Activated CD4-positive, alpha-beta T cell treated with anti-CD3 and anti-CD28 coated beads for 36 hours (primary cell): Measurements from ENCODE around the gene C18orf32. TPM values are rescaled to one million over a fixed set of nuclear protein-coding genes. Genes with fewer than 3 reads are reported as not detected.

Experiments used
- ATAC-seq: fragments of 200-7000 bp; cut with Tn5 transposase; one replicate; pipeline ENCODE4 v1.10.0; 2021; ENCODE audit warnings: mild to moderate bottlenecking, moderate library complexity
- CTCF ChIA-PET: fragments of 350-600 bp; sonication (Branson Sonifier 250); formaldehyde crosslinking; loops from one replicate; lab custom pipeline; 2021; ENCODE audit warnings: antibody characterized with exemption; lab: Charles Lee
- POLR2A ChIA-PET: fragments of 350-600 bp; sonication (Branson Sonifier 250); formaldehyde crosslinking; loops from one replicate; lab custom pipeline; 2021; ENCODE audit warnings: antibody characterized with exemption, inconsistent platforms; lab: Charles Lee
- DNase-seq: peaks from one replicate; pipeline ENCODE4 v3.0.0-alpha.2; 2020
- H3K27ac Mint-ChIP-seq: one replicate; pipeline ENCODE4 v1.8.0; 2021; ENCODE audit warnings: mixed read lengths
- H3K27me3 Mint-ChIP-seq: one replicate; pipeline ENCODE4 v1.8.0; 2021; ENCODE audit warnings: mixed read lengths
- H3K36me3 Mint-ChIP-seq: one replicate; pipeline ENCODE4 v1.8.0; 2021; ENCODE audit warnings: low read depth, mixed read lengths
- H3K4me1 Mint-ChIP-seq: one replicate; pipeline ENCODE4 v1.8.0; 2021; ENCODE audit warnings: mixed read lengths
- H3K4me3 Mint-ChIP-seq: one replicate; pipeline ENCODE4 v1.8.0; 2021; ENCODE audit warnings: mild to moderate bottlenecking, moderate library complexity, mixed read lengths
- H3K9me3 Mint-ChIP-seq: one replicate; pipeline ENCODE4 v1.8.0; 2021; ENCODE audit warnings: low read depth, mixed read lengths
- intact Hi-C, 2 experiments: fragments of 100-400 bp; cut with DNase I in 1 of 2; cut with micrococcal nuclease in 1 of 2; formaldehyde crosslinking; loops; one replicate each; pipeline versions ENCODE4 v1.14.2 to v1.15.1; 2022 to 2024; cut with DNase I, micrococcal nuclease
- total RNA-seq, 2 experiments: library from RNA; stranded (reverse); gene quantifications; one replicate each; pipeline ENCODE4 v1.2.3, GENCODE V29; 2021

Gene C18orf32
- total RNA-seq, 2 experiments from 2014 or later, result 12.7 to 20.0 TPM

GRCh38 chr18:49500201-49500921 is 13.3 kb upstream of the C18orf32 start:
- CTCF ChIA-PET, result interaction anchor here (0.5 to 1.6 kb wide), 2 partner anchors 10 to 35 kb away, joined by 4 to 6 read pairs; no protein-coding TSS in a partner anchor
- no peaks in the 10 kb centered on the region for H3K9me3 Mint-ChIP-seq
- DNase-seq (no peak), ATAC-seq (no peak)
- H3K27me3 Mint-ChIP-seq, result peaks cover 10% of the 10 kb centered on the region
- POLR2A ChIA-PET, result no interaction called here
- no peak overlapping the region for H3K27ac Mint-ChIP-seq
- intact Hi-C loops, result loop anchor here in 1 of 2 experiments (10.0 kb wide), 1 partner anchor 826 kb away; no protein-coding TSS in a partner anchor
- H3K4me3 Mint-ChIP-seq, result no peak overlapping the region
- no peaks in the 10 kb centered on the region for H3K36me3 Mint-ChIP-seq
- H3K4me1 Mint-ChIP-seq, result no peaks in the 10 kb centered on the region

DNA sequence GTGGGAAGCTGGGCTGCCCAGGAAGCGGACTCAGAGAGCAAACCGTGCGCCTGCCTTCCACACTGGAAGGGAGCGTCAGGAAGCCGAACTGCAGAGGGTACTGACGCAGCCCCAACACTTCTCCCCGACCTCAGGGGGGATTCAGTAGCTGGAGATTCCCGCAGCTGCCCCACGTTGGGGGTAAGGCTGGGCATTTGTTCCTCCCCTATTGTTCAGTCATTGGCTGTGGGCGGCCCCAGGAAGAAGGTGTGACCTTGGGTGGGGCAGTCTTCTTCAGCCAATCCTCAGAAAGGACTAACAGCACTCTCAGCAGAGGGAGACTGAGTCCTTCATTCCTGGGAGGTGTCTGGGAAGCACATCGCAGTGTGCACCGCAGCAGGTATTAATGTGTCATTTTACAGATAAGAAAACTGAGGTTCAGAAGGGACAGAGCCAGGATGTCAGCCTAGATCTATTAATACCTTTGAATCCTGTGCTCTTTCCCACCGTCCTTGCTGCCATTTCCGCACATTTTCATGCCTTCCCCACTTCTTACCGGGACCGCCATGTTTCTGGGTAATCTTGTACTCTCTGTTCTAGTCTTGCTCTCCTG is 12.1 kb upstream of the C18orf32 start:
- no peaks in the 10 kb centered on the region for H3K9me3 Mint-ChIP-seq
- ChIA-PET CTCF (no interaction called here), POLR2A (no interaction called here)
- peaks cover 10% of the 10 kb centered on the region for H3K27me3 Mint-ChIP-seq
- H3K36me3 Mint-ChIP-seq, result no peaks in the 10 kb centered on the region
- no peak for ATAC-seq
- H3K27ac Mint-ChIP-seq, result no peak overlapping the region
- H3K4me3 Mint-ChIP-seq, result no peak overlapping the region
- H3K4me1 Mint-ChIP-seq, result no peaks in the 10 kb centered on the region
- intact Hi-C loops, result loop anchor here in 1 of 2 experiments (10.0 kb wide), 1 partner anchor 876 kb away; the partner anchor contains the start of gene SKA1
- DNase-seq, result no peak

GRCh38 chr18:49495480-49495879 is 8.4 kb upstream of the C18orf32 start:
- ChIA-PET POLR2A (no interaction called here), CTCF (interaction anchor here (0.6 to 2.7 kb wide), 2 partner anchors 15 to 808 kb away, joined by 3 to 11 read pairs; no protein-coding TSS in a partner anchor)
- Mint-ChIP-seq H3K4me1 (peaks cover 12% of the 10 kb centered on the region), H3K27ac (no peak overlapping the region), H3K27me3 (peaks cover 3% of the 10 kb centered on the region), H3K36me3 (peaks cover 19% of the 10 kb centered on the region), H3K4me3 (no peak overlapping the region), H3K9me3 (no peaks in the 10 kb centered on the region)
- intact Hi-C loops, result loop anchor here in 1 of 2 experiments (10.0 kb wide), 1 partner anchor 879 kb away; the partner anchor contains the start of gene SKA1
- DNase-seq (no peak), ATAC-seq (no peak)

DNA sequence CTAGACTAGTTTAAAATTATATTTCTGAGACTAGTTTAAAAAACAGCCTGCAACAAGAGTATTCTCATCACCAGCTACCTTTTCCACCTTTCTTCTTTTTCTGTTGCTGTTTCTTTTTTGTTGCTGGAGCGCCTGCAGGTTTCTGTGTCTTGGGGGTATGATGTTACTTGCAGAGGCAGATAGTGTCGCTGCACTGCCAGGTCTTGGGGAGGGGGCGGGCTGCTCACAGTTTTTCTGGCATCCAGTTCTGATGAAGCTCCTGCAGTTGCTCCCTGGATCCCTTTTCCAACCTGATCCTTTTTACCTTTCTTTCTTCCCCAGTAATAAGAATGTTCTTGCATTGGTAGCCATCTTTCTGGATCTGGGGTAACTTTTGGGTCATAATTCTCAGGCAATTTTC is 8.0 kb upstream of the C18orf32 start:
- peaks cover 23% of the 10 kb centered on the region for H3K36me3 Mint-ChIP-seq
- no peak overlapping the region for H3K4me3 Mint-ChIP-seq
- POLR2A ChIA-PET, result no interaction called here
- CTCF ChIA-PET, result interaction anchor here (2.7 kb wide), 1 partner anchor 15 kb away, joined by 11 read pairs; no protein-coding TSS in a partner anchor
- H3K9me3 Mint-ChIP-seq, result no peaks in the 10 kb centered on the region
- ATAC-seq (no peak), DNase-seq (no peak)
- peaks cover 16% of the 10 kb centered on the region for H3K4me1 Mint-ChIP-seq
- H3K27ac Mint-ChIP-seq, result no peak overlapping the region
- peaks cover 3% of the 10 kb centered on the region for H3K27me3 Mint-ChIP-seq
- intact Hi-C loops, result loop anchor here in 1 of 2 experiments (10.0 kb wide), 1 partner anchor 880 kb away; the partner anchor contains the start of gene SKA1

- no peak for DNase-seq
- Mint-ChIP-seq H3K4me1 (peaks cover 21% of the 10 kb centered on the region), H3K9me3 (no peaks in the 10 kb centered on the region), H3K4me3 (no peak overlapping the region), H3K36me3 (peaks cover 27% of the 10 kb centered on the region), H3K27me3 (peaks cover 3% of the 10 kb centered on the region), H3K27ac (no peak overlapping the region)
- ChIA-PET CTCF (no interaction called here), POLR2A (no interaction called here)
- intact Hi-C loops, result loop anchor here (5.0 to 10.0 kb wide), 2 partner anchors 773 to 880 kb away; partner anchors contain the start of genes CFAP53 (in 1 of the 2) and SKA1 (in 1 of the 2)
- no peak for ATAC-seq
These were observed 7.6 kb upstream of the C18orf32 start for GRCh38 chr18:49494660-49495059.

DNA sequence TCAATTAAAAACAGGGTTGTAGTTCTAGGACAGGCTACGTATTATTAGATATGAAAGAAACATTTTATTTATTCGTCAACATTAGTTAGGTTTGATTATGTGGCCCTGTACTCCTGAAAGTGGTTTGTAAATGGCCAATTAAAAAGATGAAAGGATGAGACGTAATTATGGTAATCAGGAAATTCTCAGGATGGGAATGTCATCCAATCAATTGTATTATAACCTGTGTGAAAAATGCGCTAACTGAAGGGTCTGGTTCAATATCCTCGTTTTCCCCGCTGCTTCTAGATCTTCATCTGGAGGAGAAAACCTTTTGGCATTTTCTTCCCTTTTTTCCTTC is 5.6 kb upstream of the C18orf32 start:
- ChIA-PET CTCF (interaction anchor here (0.6 kb wide), 1 partner anchor 13 kb away, joined by 3 read pairs; no protein-coding TSS in a partner anchor), POLR2A (no interaction called here)
- Mint-ChIP-seq H3K9me3 (no peaks in the 10 kb centered on the region), H3K36me3 (peaks cover 47% of the 10 kb centered on the region), H3K27me3 (no peaks in the 10 kb centered on the region), H3K27ac (no peak overlapping the region), H3K4me3 (peak overlapping the region; percentile 95), H3K4me1 (peaks cover 39% of the 10 kb centered on the region)
- ATAC-seq, result no peak
- DNase-seq, result no peak
- intact Hi-C loops, result loop anchor here (1.0 to 10.0 kb wide), 9 partner anchors 32 to 882 kb away; partner anchors contain the start of genes DYM (in 2 of the 2), ACAA2 (in 1 of the 2), CFAP53 (in 1 of the 2) and CXXC1 (in 1 of the 2)

GRCh38 chr18:49491857-49492693 is 5.0 kb upstream of the C18orf32 start, which contains the start of gene RPL17:
Gene RPL17 (minus strand): TSS chr18:49492465.
- H3K36me3 Mint-ChIP-seq, result peaks cover 52% of the 10 kb centered on the region
- POLR2A ChIA-PET, result no interaction called here
- intact Hi-C loops, result loop anchor here (1.0 to 10.0 kb wide), 9 partner anchors 32 to 883 kb away; partner anchors contain the start of genes DYM (in 2 of the 2), ACAA2 (in 1 of the 2), CFAP53 (in 1 of the 2) and CXXC1 (in 1 of the 2)

DNA sequence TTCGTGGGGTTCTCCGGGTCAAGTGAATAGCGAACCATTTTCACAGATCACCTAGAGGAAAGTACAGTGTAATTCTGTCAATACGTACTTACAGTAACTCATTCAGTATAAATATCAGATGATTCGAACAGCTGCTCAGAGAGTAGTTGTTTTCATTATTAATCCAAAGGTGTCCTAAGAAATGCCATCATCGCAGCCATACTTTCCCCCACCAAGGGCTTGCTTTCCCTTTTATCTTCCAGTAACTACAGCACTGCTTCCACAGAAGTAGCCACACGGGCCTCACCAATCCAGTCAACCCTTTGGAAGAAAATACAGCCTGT is 4.5 kb upstream of the C18orf32 start:
- POLR2A ChIA-PET, result no interaction called here

More at GRCh38 chr18:49491857-49492693, 5.0 kb upstream of the C18orf32 start, which contains the start of gene RPL17:
- Mint-ChIP-seq H3K4me3 (peak within 1 kb of the TSS; percentile 95), H3K9me3 (no peaks in the 10 kb centered on the region), H3K27ac (peak within 1 kb of the TSS; percentile 100), H3K27me3 (no peaks in the 10 kb centered on the region), H3K4me1 (peaks cover 43% of the 10 kb centered on the region)
- ATAC-seq (peak; percentile 83), DNase-seq (peak; percentile 90)
- CTCF ChIA-PET, result interaction anchor here (0.6 kb wide), 1 partner anchor 12 kb away, joined by 3 read pairs; no protein-coding TSS in a partner anchor

DNA sequence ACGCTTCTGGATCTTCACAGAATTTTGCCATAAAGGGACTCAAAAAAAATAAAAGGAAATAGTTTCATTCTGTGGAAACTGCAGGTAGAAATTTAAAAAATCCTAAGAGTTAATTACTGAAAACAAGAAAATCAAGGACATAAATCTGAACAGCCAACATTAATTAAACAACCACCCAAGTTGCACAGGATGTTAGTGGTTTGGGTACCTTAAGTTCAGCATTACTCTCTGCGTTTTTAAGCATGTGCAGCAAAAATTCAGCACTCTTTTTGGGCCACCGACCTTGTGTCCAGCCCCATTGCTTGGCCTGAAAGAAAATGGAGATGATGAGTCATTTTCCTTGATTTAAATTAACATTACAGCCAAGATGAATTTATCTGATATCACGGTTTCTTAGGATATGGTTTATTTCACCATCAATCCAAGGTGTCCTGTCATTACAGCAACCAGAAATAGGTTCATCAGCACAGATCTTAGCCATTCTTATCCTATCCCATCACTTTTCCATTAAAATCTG is 3.3 kb upstream of the C18orf32 start:
- Mint-ChIP-seq H3K27me3 (no peaks in the 10 kb centered on the region), H3K27ac (peak overlapping the region; percentile 100), H3K4me1 (peaks cover 52% of the 10 kb centered on the region), H3K9me3 (no peaks in the 10 kb centered on the region), H3K4me3 (peak overlapping the region; percentile 95), H3K36me3 (peaks cover 59% of the 10 kb centered on the region)
- intact Hi-C loops, result loop anchor here (5.0 to 10.0 kb wide), 2 partner anchors 777 to 884 kb away; partner anchors contain the start of genes CFAP53 (in 1 of the 2) and SKA1 (in 1 of the 2)
- no peak for DNase-seq
- ChIA-PET POLR2A (interaction anchor here (0.7 kb wide), 1 partner anchor 30 kb away, joined by 3 read pairs; the partner anchor contains the start of gene DYM), CTCF (no interaction called here)
- no peak for ATAC-seq

More for the DNA sequence above, 4.5 kb upstream of the C18orf32 start:
- Mint-ChIP-seq H3K4me1 (peaks cover 43% of the 10 kb centered on the region), H3K36me3 (peaks cover 55% of the 10 kb centered on the region), H3K27me3 (no peaks in the 10 kb centered on the region), H3K4me3 (peak overlapping the region; percentile 95), H3K9me3 (no peaks in the 10 kb centered on the region), H3K27ac (peak overlapping the region; percentile 100)
- CTCF ChIA-PET, result no interaction called here
- ATAC-seq (no peak), DNase-seq (no peak)
- intact Hi-C loops, result loop anchor here (5.0 to 10.0 kb wide), 2 partner anchors 776 to 883 kb away; partner anchors contain the start of genes CFAP53 (in 1 of the 2) and SKA1 (in 1 of the 2)

DNA sequence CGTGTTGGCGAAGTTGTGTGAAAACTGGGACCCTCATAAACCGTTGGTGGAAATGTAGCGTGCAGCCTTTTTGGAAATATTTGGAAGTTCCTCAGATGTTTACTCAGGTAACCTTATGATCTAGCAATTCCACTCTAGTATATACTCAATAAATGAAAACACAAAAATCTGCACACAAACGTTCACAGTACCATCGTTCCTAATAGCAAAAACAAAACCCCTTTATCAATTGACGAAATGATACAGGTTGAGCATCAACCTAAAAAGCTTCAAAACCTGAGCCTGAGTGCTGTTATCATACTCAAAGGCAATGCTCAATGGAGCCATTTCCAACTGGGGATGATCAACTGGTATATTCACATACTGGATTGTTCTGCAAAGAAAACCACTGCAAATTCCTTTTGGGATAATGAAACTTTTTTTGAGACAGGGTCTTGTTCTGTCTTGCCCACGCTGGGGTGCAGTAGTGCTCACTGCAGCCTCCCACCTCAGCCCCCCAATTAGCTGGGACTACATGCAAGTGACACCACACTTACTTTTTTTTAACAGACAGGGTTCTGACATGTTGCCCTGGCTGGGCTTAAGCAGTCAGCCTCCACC is 777 bp upstream of the C18orf32 start:
- H3K4me3 Mint-ChIP-seq, result peak overlapping the region; percentile 95
- ChIA-PET POLR2A (interaction anchor here (0.7 to 1.3 kb wide), 3 partner anchors 27 to 71 kb away, joined by 3 to 11 read pairs (median 3); no protein-coding TSS in a partner anchor), CTCF (interaction anchor here (0.8 kb wide), 1 partner anchor 19 kb away, joined by 3 read pairs; no protein-coding TSS in a partner anchor)
- ATAC-seq, result no peak
- H3K27ac Mint-ChIP-seq, result peak overlapping the region; percentile 100
- DNase-seq, result peak; percentile 28
- no peaks in the 10 kb centered on the region for H3K9me3 Mint-ChIP-seq
- intact Hi-C loops, result loop anchor here (1.0 to 5.0 kb wide), 5 partner anchors 28 to 1389 kb away; partner anchors contain the start of genes ACAA2 (in 2 of the 2), DYM (in 2 of the 2) and ME2 (in 1 of the 2)
- peaks cover 68% of the 10 kb centered on the region for H3K36me3 Mint-ChIP-seq
- H3K4me1 Mint-ChIP-seq, result peaks cover 63% of the 10 kb centered on the region
- H3K27me3 Mint-ChIP-seq, result no peaks in the 10 kb centered on the region
